ENCODE data around the gene PPP1R18. TPM values are rescaled to one million over a fixed set of nuclear protein-coding genes. Genes with fewer than 3 reads are reported as not detected.
A peak's percentile ranks its signal among the peaks of the same experiment; 100 is the strongest.

PPP1R18 gene
- total and polyA plus RNA-seq, 9 of the 15 experiments (the other 6 are each of a cell fraction or from before 2014, with no cell fraction given), result 12.0 to 99.2 (median 42.6) TPM

- no peak for TF ChIP-seq CUX1 (CRISPR knock-in tag; IDR thresholded peaks at IDR 0.05)
- TF ChIP-seq ZNF324 (CRISPR knock-in tag; IDR thresholded peaks at IDR 0.05), result no peak
- no peak for TF ChIP-seq PTTG1 (tag; IDR thresholded peaks at IDR 0.05; ENCODE audit: low read depth)
- no peak for TF ChIP-seq HOMEZ (CRISPR knock-in tag; IDR thresholded peaks at IDR 0.05)
- TF ChIP-seq TEAD2 (tag; IDR thresholded peaks at IDR 0.05), result no peak
- no peak for TF ChIP-seq HLTF (IDR thresholded peaks at IDR 0.05)
- no peak for TF ChIP-seq MAFG (tag; conservative IDR thresholded peaks at IDR 0.05)
- TF ChIP-seq RB1 (IDR thresholded peaks at IDR 0.05; ENCODE audit: low read depth), result peak; percentile 71
- no peak for TF ChIP-seq ZNF212 (CRISPR knock-in tag; IDR thresholded peaks at IDR 0.05)
- TF ChIP-seq ZNF512 (tag; IDR thresholded peaks at IDR 0.05), result no peak
- TF ChIP-seq NFYB (IDR thresholded peaks at IDR 0.05; ENCODE audit: extremely low read depth, insufficient read length), result no peak
- TF ChIP-seq ETV6 (IDR thresholded peaks at IDR 0.05; ENCODE audit: borderline replicate concordance in 1 of 2, low read depth in 2 of 2, low read length in 1 of 2), result no peak
- TF ChIP-seq ETV6 (CRISPR knock-in tag; IDR thresholded peaks at IDR 0.05; ENCODE audit: borderline replicate concordance), result no peak
- TF ChIP-seq RFX1 (IDR thresholded peaks at IDR 0.05), result no peak
- no peak for TF ChIP-seq NFIX (CRISPR knock-in tag; IDR thresholded peaks at IDR 0.05; ENCODE audit: low read depth)
- no peak for TF ChIP-seq TCF15 (CRISPR knock-in tag; IDR thresholded peaks at IDR 0.05)
- 0 out of 2 replicates have a peak, but pooled peaks have one; percentile 37 for TF ChIP-seq PHTF2 (CRISPR knock-in tag; IDR thresholded peaks at IDR 0.05)
- TF ChIP-seq L3MBTL2 (IDR thresholded peaks at IDR 0.05), result peak; percentile 54
- no peak for TF ChIP-seq C11orf30 (IDR thresholded peaks at IDR 0.05; ENCODE audit: low read depth)
Measured at GRCh38 chr6:30690403-30691207, 4.2 kb upstream of the PPP1R18 start, which contains the start of gene NRM (continued).
